NT2/D1 (cell line): ENCODE measurements around the gene CTSK.

ENCODE experiments used
- DNase-seq: peaks from one replicate; pipeline ENCODE4 v3.0.0-alpha.2; 2011; ENCODE audit warnings: low read depth, low spot score
- H3K27me3 ChIP-seq: 2 replicates; pipeline ENCODE4 v1.6.0; 2011; ENCODE audit warnings: mild to moderate bottlenecking; ENCODE audit not compliant: insufficient read length, insufficient read depth
- H3K36me3 ChIP-seq: 2 replicates; pipeline ENCODE4 v1.6.1; 2011; ENCODE audit warnings: mild to moderate bottlenecking, low read length, mixed read lengths; ENCODE audit not compliant: insufficient read depth, insufficient read length
- H3K4me1 ChIP-seq: 2 replicates; pipeline ENCODE4 v1.5.1; 2011; ENCODE audit not compliant: insufficient read depth, insufficient read length
- H3K4me3 ChIP-seq: 2 replicates; pipeline ENCODE4 v1.5.1; 2011; ENCODE audit warnings: low read depth; ENCODE audit not compliant: insufficient read length
- H3K9ac ChIP-seq: 2 replicates; pipeline ENCODE4 v1.6.0; 2011; ENCODE audit warnings: low read depth; ENCODE audit not compliant: insufficient read length
- H3K9me3 ChIP-seq: 2 replicates; pipeline ENCODE4 v1.5.1; 2011; ENCODE audit warnings: mild to moderate bottlenecking, low read length; ENCODE audit not compliant: insufficient read depth
- SUZ12 ChIP-seq: IDR thresholded peaks from 2 replicates; pipeline ENCODE4 v1.6.1; 2011; ENCODE audit not compliant: insufficient read length, insufficient read depth; ENCODE audit errors: extremely low read depth
- YY1 ChIP-seq: IDR thresholded peaks from 2 replicates; pipeline ENCODE4 v1.6.1; 2011; ENCODE audit not compliant: insufficient read length, insufficient read depth
- ZNF274 ChIP-seq: IDR thresholded peaks from 2 replicates; pipeline ENCODE4 v1.6.1; 2011; ENCODE audit warnings: mild to moderate bottlenecking, low read depth, low read length

CTSK gene

DNA sequence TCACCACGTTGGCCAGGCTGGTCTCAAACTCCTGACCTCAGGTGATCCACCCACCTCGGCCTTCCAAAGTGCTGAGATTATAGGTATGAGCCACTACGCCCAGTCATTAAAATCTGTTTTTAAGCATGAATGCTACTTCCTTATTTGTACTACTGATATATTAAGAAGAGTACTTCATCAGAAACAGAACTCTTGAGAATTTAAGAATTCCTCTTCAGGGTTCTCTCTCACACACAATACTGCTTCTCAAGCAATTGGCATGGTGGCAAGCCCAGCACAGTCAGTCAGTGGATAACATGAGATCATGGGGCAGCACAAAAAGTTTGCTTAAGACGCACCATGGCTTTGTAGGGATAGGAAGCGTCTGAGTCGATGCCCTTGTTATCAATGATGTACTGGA lies 56.6 kb downstream of the CTSK start:
- TF ChIP-seq SUZ12, result no peak
- no peak for TF ChIP-seq ZNF274
- TF ChIP-seq YY1, result no peak
- H3K9ac ChIP-seq, result no peak overlapping the region
- no peak overlapping the region for H3K4me3 ChIP-seq
- H3K4me1 ChIP-seq, result no peaks in the 10 kb centered on the region
- DNase-seq, result no peak
- H3K27me3 ChIP-seq, result no peaks in the 10 kb centered on the region
- no peaks in the 10 kb centered on the region for H3K9me3 ChIP-seq
- no peaks in the 10 kb centered on the region for H3K36me3 ChIP-seq

DNA sequence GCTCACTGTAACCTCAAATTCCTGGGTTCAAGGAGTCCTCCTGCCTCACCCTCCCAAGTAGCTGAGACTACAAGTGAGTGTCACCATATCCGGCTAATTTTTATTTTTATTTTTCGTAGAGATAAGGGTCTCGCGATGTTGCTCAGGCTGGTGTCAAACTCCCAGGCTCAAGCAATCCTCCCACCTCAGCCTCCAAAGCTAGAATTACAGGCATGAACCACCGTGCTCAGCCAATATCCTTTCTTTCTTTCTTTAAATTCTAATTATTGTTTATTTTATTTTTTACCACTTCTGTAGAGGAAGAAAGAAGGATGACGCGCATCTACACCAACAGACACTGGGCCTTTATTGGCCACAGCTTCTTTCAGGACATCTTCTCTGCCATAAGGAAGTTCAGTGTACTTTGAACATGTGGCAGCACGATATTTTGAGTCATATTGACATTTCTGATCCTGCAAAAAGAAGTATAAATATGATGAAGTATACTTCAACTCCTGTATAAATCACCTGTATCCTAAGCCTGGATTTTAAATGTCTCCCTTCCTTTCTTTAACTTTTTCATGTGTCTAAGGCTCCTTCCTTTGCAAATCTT lies 58.2 kb downstream of the CTSK start:
- no peaks in the 10 kb centered on the region for H3K4me1 ChIP-seq
- no peak overlapping the region for H3K9ac ChIP-seq
- no peak for TF ChIP-seq YY1
- no peak for TF ChIP-seq SUZ12
- TF ChIP-seq ZNF274, result no peak
- H3K4me3 ChIP-seq, result no peak overlapping the region
- no peaks in the 10 kb centered on the region for H3K9me3 ChIP-seq
- no peaks in the 10 kb centered on the region for H3K27me3 ChIP-seq
- DNase-seq, result no peak
- no peaks in the 10 kb centered on the region for H3K36me3 ChIP-seq

DNA sequence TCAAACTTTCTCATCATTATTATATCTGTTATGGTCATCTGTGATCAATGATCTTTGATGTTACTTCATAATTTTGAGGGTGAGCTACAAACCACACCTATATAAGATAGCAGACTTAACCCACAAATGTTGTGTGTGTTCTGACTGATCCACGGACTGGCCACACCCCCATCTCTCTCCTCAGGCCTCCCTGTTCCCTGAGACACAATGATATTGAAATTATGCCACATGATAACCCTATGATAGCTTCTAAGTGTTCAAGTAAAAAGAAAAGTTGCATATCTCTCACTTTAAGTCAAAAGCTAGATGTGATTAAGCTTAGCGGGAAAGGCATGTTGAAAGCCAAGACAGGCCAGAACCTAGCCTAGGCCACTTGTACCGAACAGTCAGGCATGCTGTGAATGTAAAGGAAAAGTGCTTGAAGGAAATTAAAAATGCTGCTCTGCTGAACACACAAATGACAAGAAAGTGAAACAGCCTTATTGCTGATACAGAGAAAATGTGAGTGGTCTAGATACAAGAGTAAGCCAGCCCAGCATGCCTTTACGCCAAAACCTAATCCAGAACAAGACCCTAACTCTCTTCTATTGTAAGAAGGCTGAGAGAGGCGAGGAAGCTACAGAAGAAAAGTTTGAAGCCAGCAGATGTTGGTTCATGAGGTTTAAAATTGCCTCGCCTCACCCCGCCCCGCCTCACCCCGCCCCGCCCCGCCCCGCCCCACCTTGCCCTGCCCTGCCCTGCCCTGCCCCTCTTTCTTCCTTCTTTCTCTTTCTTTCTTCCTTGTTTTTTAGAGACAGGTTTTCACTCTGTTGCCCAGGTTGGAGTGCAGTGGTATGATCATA lies 59.0 kb downstream of the CTSK start:
- Histone ChIP-seq H3K27me3 (no peaks in the 10 kb centered on the region), H3K4me3 (no peak overlapping the region), H3K4me1 (no peaks in the 10 kb centered on the region), H3K36me3 (no peaks in the 10 kb centered on the region), H3K9ac (no peak overlapping the region), H3K9me3 (no peaks in the 10 kb centered on the region)
- no peak for DNase-seq
- no peak for TF ChIP-seq ZNF274
